ENCODE measurements around the gene FBN2.

DNA sequence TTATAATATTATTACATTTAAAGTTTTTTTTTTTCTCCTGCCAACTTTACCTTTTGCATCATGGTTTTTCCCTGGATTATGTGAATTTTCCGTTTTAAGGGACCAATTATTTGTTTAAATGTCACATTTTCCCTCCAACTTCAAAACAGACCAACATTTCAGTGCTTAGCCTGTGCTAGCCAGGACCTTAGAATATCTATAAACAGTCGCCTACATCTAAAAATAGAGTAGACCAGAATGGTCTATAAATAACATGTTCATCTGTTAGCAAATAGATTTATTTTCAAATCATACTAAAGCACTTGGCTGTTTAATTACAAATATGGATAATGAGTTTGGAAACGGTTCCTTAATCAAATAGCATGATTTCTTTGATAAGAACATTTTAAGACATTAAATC is 192.0 kb downstream of the FBN2 start:
- TF ChIP-seq, protein P1, sequence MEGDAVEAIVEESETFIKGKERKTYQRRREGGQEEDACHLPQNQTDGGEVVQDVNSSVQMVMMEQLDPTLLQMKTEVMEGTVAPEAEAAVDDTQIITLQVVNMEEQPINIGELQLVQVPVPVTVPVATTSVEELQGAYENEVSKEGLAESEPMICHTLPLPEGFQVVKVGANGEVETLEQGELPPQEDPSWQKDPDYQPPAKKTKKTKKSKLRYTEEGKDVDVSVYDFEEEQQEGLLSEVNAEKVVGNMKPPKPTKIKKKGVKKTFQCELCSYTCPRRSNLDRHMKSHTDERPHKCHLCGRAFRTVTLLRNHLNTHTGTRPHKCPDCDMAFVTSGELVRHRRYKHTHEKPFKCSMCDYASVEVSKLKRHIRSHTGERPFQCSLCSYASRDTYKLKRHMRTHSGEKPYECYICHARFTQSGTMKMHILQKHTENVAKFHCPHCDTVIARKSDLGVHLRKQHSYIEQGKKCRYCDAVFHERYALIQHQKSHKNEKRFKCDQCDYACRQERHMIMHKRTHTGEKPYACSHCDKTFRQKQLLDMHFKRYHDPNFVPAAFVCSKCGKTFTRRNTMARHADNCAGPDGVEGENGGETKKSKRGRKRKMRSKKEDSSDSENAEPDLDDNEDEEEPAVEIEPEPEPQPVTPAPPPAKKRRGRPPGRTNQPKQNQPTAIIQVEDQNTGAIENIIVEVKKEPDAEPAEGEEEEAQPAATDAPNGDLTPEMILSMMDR (IDR thresholded peaks at IDR 0.05): no peak
- no peak for TF ChIP-seq POLR2A (IDR thresholded peaks at IDR 0.05)

All from heart left ventricle (tissue), 13 donors.